DMS 273 (cell line): ENCODE data around the gene IMMP2L.

Experiments
- DNase-seq: peaks from one replicate; lab custom pipeline; 2025; ENCODE audit not compliant: unreplicated experiment; lab: John Stamatoyannopoulos, UW

Gene IMMP2L

DNA sequence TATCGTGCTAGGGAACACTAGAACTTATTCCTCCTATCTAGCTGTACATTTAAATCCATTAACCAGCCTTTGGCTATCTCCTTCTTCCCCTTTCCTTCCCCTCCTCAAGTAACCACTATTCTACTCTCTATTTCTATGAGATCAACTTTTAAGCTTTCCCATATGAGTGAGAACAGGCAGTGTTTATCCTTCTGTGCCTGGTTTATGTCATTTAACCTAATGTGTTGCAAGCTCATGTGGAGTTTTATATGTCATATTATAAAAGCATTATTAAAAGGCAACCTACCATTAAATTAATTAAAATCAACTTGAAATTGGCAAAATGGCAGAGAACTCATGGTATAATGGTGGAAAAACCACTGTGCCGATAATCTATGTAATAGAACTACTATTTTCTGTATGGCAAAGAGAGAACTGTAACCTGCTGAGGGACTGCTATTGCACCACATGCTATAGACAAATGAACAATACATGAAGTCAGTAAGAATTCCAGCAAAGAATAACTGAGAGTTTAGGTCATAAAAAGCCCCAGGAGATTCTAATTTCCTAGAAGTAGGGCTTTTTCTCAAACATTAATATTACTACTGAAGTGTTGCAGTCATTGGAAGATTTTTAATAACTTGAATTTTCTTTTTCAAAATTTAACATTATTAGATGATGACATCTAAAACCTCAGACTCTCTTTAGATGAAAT is 389.6 kb downstream of the IMMP2L start:
- no peak for DNase-seq

DNA sequence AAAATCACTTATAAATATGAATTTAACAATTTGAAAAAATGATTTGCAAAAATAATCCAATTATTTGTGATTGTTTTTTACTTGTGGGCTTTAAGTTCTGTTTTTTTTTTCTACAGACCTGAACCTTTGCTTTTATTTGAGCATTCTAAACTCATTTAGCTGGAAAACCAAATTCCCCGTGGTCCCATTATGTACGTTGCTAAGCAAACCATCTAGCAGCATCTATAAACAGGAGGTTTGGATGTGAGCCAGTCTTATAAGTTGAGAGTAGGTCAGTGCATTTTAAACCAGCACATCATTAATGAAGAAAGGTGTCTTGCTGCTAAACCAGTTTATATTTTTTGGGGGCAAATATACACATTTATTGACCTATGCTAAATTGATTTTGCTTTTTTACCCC is 394.1 kb downstream of the IMMP2L start:
- DNase-seq: peak; percentile 93

DNA sequence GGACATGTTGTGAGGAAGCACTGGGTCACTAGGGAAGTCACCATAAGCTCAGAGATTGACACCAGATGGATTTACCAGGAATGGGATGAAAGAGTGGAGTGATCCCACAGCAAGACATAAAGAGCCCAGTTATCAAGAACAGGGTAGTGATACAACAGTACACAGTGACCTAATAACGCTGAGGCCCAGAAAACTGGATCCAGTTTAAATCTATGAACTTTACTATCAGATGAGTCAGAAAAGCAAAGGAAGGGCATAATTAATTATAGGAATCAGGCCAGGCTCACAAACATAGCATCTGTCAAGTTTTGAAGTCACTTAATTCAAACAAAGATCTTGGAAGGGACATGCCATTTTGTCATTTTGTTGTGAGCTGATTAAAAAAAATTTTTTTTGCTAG is 397.9 kb downstream of the IMMP2L start:
- peak; percentile 60 for DNase-seq

DNA sequence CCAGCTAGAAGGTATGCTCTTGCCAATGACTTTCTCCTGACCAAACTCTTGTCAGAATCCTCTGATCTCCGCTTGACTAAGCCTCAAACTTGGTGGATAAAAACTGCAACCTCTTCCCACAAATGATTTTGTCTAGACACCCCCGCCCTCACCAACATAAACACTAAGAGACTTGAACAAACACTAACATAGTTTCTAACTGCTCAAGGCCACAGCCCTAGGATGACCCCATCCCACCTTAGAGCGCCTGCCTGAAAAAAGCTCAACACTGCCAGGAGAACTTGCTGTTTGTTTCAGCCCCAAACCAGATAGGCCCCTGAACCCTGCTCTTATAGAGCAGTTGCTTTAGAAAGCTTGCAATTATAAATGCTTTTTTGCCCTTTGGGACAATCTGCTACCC is 399.6 kb downstream of the IMMP2L start:
- no peak for DNase-seq

DNA sequence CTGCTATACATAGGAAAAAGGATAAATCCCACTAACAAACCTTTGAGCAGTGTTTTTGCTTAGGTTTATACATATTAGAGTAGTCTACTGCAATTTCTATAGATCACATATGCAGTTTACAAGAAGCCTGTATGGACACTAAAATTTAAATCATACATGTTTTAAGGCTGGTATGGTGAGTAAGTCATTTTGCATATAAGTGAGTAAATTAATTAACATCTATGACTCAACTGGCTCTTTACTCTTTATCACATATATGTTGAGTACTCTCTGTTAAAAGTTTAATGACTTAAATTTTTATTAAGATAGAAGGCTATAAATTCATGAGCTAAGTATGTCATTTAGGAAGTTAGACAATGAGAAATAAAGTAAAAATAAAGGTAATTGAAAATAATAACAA is 402.0 kb downstream of the IMMP2L start:
- no peak for DNase-seq

- no peak for DNase-seq
Observed at GRCh38 chr7:111159426-111159825, 402.9 kb downstream of the IMMP2L start.

DNA sequence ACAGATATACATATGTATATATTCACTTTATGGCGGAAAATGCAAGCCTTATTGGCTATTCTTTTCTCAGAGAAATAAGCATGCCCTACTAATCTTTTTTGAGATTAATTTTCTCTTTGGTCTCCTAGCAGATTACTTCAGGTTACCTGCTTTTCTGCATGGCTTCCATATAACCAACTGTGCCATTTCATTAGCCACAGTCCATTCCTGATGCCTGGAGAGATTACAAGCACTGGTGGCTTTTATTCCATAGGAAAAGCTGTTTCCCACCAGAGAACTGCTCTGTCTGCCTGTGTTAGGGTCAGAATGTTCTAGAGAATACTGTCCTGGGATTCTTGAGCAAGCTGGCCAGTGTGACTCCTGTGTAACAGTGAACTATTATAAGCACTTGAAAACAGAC is 411.6 kb downstream of the IMMP2L start:
- no peak for DNase-seq

DNA sequence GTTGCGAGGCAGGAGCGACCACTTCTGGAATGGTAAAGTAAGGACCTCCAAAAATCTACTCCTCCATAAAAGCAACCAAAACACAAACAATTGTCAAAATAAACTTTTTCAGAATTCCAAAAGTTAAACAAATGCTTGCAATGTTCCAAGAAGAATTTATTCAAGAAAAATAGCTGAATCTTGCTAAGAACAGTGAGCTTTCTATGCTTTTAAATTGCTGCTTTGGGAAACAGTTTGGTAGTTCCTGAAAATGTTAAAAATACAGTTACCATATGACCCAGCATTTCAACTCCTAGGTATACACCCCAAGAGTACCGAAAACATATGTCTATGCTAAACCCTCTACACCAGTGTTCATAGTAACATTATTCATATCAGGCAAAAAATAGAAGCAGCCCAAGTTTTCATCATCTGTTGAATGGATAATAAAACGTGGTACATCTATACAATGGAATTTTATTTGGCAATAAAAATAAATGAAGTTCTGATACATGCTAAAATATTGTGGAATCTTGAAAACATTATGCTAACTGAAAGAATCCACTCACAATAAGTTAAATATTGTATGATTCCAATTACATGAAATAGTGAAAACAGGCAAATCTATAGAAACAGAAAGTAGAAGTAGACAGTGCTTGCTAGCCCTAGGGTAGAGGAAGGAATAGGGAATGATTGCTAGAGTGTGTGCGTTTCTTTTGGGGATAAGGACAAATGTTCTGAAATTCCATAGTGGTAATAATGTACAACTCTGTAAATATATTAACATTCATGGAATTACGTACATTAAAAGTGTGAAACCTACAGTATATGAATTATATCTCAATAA is 414.4 kb downstream of the IMMP2L start:
- DNase-seq: no peak

GRCh38 chr7:111146136-111146535 is 416.2 kb downstream of the IMMP2L start:
- no peak for DNase-seq

- no peak for DNase-seq
Observed at GRCh38 chr7:111145472-111145871, 416.8 kb downstream of the IMMP2L start.

DNA sequence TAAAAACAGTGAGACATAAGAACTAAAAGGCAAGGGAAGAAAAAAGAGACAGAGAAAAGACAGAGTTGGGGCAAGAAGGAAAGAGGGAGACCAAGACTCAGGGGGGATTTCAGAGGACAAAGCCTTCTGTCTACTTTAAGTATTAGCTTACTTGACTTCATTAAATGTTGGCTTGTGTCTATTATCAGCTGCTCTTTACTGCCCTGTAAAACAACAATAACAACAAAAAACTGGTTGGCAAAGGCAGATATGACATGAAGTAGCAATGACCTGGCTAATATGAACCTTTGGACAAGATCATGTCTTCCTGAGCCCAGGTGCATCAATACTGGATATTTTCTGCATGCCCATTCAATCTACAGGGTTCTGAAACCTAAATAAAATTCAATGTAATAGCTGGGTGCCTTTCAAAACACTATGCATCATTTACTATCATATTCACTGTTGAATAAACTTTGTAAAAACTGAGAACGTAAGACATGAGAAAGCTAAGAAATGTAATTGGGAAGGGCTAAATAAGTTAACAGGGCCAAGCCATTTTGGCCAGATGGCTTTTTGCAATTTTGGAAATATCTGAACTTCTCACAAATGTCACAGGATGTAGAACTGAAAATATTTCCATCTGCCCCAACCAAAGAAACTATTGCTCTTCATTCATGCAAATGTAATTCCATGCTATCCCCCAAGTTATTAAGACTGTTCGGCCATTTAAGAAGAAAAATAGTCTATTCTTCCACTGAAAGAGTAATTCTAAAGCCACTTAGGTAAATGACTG is 422.0 kb downstream of the IMMP2L start:
- DNase-seq: no peak

DNA sequence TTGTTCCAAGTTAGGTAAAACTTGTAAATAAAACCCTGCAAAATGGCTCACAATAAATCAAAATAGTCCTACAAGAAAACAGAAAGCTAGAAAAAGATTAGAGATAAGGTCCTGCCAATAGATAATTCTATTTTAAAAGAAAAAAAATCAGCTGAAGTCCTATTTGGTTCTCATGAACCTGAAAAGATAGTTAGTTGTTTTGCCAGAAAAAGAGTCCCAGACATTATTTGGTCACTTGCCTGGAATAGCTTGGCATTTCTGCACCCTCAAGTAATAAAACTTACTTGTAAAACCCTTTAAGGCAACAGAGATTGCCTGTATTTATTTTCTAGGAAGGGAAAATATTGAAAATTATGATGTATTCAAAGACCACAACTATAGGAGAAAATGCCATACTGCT is 423.7 kb downstream of the IMMP2L start:
- no peak for DNase-seq

- peak; percentile 9 for DNase-seq
Observed at GRCh38 chr7:111138193-111138569, 424.1 kb downstream of the IMMP2L start.

DNA sequence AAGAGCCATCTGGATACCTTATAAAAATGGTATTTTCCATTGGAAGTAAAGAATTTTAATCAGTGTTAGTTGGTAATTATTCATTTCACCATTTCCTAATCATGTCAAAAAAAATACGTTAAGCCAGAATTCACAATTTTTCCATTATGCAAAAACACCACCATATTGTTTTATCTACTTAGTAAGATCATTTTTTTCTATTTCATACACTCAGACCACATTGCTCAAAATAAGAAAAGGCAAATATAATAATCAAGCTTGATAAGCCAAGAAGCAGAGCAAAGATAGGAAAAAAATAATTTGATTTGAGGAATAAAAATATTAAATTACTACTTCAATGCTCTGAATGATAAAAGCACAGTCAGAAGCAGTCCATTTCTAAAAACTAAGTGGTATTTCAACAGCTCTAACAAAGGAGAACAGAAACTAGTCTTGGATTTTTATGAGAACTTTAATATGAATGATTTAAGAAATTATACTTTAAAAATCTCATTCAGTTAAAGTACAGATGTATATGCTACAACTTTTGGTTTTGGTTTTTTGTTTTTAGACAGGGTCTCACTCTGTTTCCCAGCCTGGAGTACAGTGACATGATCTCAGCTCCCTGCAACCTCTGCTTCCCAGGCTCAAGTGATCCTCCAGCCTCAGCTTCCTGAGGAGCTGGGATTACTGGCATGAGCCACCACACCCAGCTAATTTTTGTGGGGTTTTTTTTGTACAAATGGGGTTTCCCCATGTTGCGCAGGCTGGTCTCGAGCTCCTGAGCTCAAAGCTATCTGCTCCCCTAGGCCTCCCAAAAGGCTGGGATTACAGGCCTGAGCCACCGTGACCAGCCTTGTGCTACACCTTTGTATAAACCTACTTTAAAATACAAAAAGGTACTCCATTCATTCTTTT is 424.7 kb downstream of the IMMP2L start:
- DNase-seq: no peak

DNA sequence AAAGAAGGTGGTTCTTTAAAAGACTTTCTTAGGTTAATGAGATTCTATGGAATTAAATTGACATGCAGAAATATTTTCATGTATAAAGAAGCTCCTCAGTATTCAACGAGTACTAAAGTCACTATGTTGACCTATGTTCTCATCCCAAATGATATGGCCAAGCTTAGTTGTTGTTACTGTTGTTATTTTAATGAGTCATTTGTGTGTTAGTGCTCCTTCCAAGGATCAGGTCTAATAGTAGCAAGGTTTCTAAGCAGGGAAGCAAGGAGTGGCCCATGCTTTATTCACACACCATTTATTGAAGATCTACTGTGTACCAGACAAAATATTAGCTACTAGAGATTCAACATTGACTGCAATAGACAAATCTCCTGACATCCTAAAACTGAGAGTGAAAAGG is 429.5 kb downstream of the IMMP2L start:
- no peak for DNase-seq

DNA sequence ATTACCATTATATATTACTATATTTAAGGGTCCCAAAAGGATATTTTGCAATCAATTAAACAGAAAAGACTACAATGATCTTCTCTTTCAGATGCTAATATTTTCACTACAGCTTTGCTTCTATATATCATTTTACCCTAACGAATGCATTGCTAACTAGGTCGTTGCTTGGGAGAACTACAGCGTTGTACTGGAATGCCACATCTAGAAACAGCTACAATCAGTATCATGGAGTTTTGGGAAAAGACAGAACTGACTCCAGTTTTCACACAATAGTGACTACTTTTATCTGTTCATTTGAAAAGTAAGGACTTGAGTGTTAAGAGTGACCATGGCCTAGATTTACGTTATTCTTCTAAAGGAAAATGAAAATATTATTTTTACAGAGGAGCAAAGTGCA is 432.9 kb downstream of the IMMP2L start:
- DNase-seq: no peak

- no peak for DNase-seq
Observed at GRCh38 chr7:111126987-111127386, 435.3 kb downstream of the IMMP2L start.

GRCh38 chr7:111115966-111116365 is 446.3 kb downstream of the IMMP2L start:
- DNase-seq: no peak

DNA sequence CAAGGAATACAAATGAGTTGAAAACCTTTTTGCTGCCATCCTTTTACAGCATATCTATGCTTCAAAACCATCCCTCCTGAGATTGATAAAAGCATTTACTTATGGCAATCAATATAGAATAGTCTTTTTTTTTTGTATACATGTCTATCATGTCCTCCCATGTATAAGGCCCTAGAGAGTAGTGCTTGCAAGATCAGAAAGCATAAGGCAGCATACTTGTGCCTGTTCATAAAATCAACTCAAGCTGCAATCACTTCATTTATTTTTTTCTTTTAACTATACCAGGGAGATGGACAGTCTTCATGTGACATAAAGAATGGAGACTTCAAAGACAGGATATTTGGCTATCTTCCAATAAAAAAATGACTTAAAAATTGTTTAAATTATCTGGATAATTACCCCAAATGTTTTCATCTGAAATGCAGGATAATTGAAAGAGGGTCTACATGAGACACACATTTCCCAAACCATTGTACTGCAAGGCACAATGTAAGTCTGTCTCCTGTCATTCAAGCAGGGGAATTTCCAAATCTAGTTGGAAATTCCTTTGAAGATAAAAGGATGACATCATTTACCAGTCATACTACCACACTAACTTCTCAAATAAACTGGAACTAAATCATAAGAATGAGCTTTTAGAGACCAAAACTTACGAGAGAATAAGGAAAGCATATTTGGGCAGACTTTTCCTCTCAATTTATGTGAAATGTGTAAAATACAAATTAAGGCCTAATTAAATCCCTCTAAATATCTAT is 448.9 kb downstream of the IMMP2L start:
- no peak for DNase-seq

GRCh38 chr7:111112439-111112838 is 449.9 kb downstream of the IMMP2L start:
- DNase-seq: no peak
